Skeletal muscle satellite cell (primary cell): Measurements from ENCODE around the gene DLG4.

Experiments
- H3K27me3 ChIP-seq: 2 replicates; pipeline ENCODE4 v1.7.0; 2013; ENCODE audit warnings: low read length; ENCODE audit not compliant: control insufficient read depth, insufficient read depth
- H3K36me3 ChIP-seq: 2 replicates; pipeline ENCODE4 v1.7.0; 2013; ENCODE audit warnings: mild to moderate bottlenecking, control low read depth, low read length; ENCODE audit not compliant: insufficient read depth
- H3K4me1 ChIP-seq: 2 replicates; pipeline ENCODE4 v1.7.0; 2013; ENCODE audit warnings: low read length; ENCODE audit not compliant: control insufficient read depth, insufficient read depth
- H3K4me2 ChIP-seq: 2 replicates; pipeline ENCODE4 v1.7.0; 2013; ENCODE audit warnings: mild to moderate bottlenecking, low read length
- H3K4me3 ChIP-seq: 2 replicates; pipeline ENCODE4 v1.7.0; 2013; ENCODE audit warnings: low read length
- H3K9ac ChIP-seq: 2 replicates; pipeline ENCODE4 v1.7.0; 2013; ENCODE audit warnings: mild to moderate bottlenecking, low read depth, low read length, moderate library complexity
- H3K9me3 ChIP-seq: replicated peaks from 2 replicates; pipeline ENCODE4 v1.7.0; 2013; ENCODE audit warnings: mild to moderate bottlenecking, control low read depth, low read length

DLG4 gene

GRCh38 chr17:7258731-7259554, 39.3 kb upstream of the DLG4 start:
- Histone ChIP-seq H3K36me3 (peaks cover 33% of the 10 kb centered on the region), H3K27me3 (no peaks in the 10 kb centered on the region), H3K4me2 (peak overlapping the region; percentile 60), H3K9ac (peak overlapping the region; percentile 49), H3K4me3 (no peak overlapping the region), H3K4me1 (peaks cover 49% of the 10 kb centered on the region), H3K9me3 (no peaks in the 10 kb centered on the region)

GRCh38 chr17:7256766-7257456, 37.3 kb upstream of the DLG4 start:
- no peaks in the 10 kb centered on the region for H3K9me3 ChIP-seq
- no peak overlapping the region for H3K4me2 ChIP-seq
- H3K27me3 ChIP-seq = no peaks in the 10 kb centered on the region
- peaks cover 34% of the 10 kb centered on the region for H3K36me3 ChIP-seq
- no peak overlapping the region for H3K9ac ChIP-seq
- no peak overlapping the region for H3K4me3 ChIP-seq
- H3K4me1 ChIP-seq = peaks cover 36% of the 10 kb centered on the region

- Histone ChIP-seq H3K4me2 (no peak overlapping the region), H3K9me3 (no peaks in the 10 kb centered on the region), H3K27me3 (no peaks in the 10 kb centered on the region), H3K9ac (no peak overlapping the region), H3K4me3 (no peak overlapping the region), H3K4me1 (peaks cover 26% of the 10 kb centered on the region), H3K36me3 (peaks cover 32% of the 10 kb centered on the region)
Measured at GRCh38 chr17:7254511-7254910, 34.9 kb upstream of the DLG4 start.

- Histone ChIP-seq H3K4me2 (peak overlapping the region; percentile 98), H3K4me3 (peak overlapping the region; percentile 96), H3K27me3 (no peaks in the 10 kb centered on the region), H3K36me3 (peaks cover 20% of the 10 kb centered on the region), H3K9ac (peak overlapping the region; percentile 100), H3K4me1 (peaks cover 22% of the 10 kb centered on the region), H3K9me3 (no peaks in the 10 kb centered on the region)
Measured at GRCh38 chr17:7253082-7253481, 33.4 kb upstream of the DLG4 start.

GRCh38 chr17:7252176-7253043, 32.8 kb upstream of the DLG4 start, which contains the start of gene ELP5:
TSS of gene ELP5 (plus strand) at chr17:7252215. CDS start at chr17:7252551, 336 bp downstream.
- Histone ChIP-seq H3K27me3 (no peaks in the 10 kb centered on the region), H3K9me3 (no peaks in the 10 kb centered on the region), H3K4me1 (peaks cover 22% of the 10 kb centered on the region), H3K4me2 (peak within 1 kb of the TSS; percentile 98), H3K4me3 (peak within 1 kb of the TSS; percentile 96), H3K36me3 (peaks cover 20% of the 10 kb centered on the region), H3K9ac (peak within 1 kb of the TSS; percentile 100)

GRCh38 chr17:7251661-7252175, 32.1 kb upstream of the DLG4 start, which contains the start of gene CTDNEP1:
TSS of gene CTDNEP1 (minus strand) at chr17:7251734. CDS start at chr17:7251296, 438 bp downstream.
- Histone ChIP-seq H3K4me3 (peak within 1 kb of the TSS; percentile 96), H3K36me3 (peaks cover 17% of the 10 kb centered on the region), H3K4me2 (peak within 1 kb of the TSS; percentile 98), H3K27me3 (no peaks in the 10 kb centered on the region), H3K9me3 (no peaks in the 10 kb centered on the region), H3K9ac (peak within 1 kb of the TSS; percentile 100), H3K4me1 (peaks cover 22% of the 10 kb centered on the region)

- Histone ChIP-seq H3K4me2 (peak overlapping the region; percentile 93), H3K27me3 (no peaks in the 10 kb centered on the region), H3K36me3 (peaks cover 19% of the 10 kb centered on the region), H3K4me1 (peaks cover 22% of the 10 kb centered on the region), H3K9me3 (no peaks in the 10 kb centered on the region), H3K4me3 (peak overlapping the region; percentile 96), H3K9ac (peak overlapping the region; percentile 100)
Measured at GRCh38 chr17:7250695-7251627, 31.3 kb upstream of the DLG4 start.

GRCh38 chr17:7249830-7250229, 30.2 kb upstream of the DLG4 start:
- Histone ChIP-seq H3K9ac (peak overlapping the region; percentile 100), H3K4me2 (peak overlapping the region; percentile 93), H3K4me1 (peaks cover 22% of the 10 kb centered on the region), H3K36me3 (peaks cover 18% of the 10 kb centered on the region), H3K9me3 (no peaks in the 10 kb centered on the region), H3K27me3 (no peaks in the 10 kb centered on the region), H3K4me3 (peak overlapping the region; percentile 96)

- no peaks in the 10 kb centered on the region for H3K9me3 ChIP-seq
- H3K9ac ChIP-seq = peak overlapping the region; percentile 0
- H3K27me3 ChIP-seq = no peaks in the 10 kb centered on the region
- H3K4me2 ChIP-seq = peak overlapping the region; percentile 93
- H3K36me3 ChIP-seq = peaks cover 12% of the 10 kb centered on the region
- no peak overlapping the region for H3K4me3 ChIP-seq
- H3K4me1 ChIP-seq = peaks cover 22% of the 10 kb centered on the region
Measured at GRCh38 chr17:7249214-7249613, 29.6 kb upstream of the DLG4 start.

- peak overlapping the region; percentile 0 for H3K9ac ChIP-seq
- H3K4me2 ChIP-seq = peak overlapping the region; percentile 93
- peaks cover 11% of the 10 kb centered on the region for H3K36me3 ChIP-seq
- H3K27me3 ChIP-seq = no peaks in the 10 kb centered on the region
- H3K4me1 ChIP-seq = peaks cover 22% of the 10 kb centered on the region
- no peaks in the 10 kb centered on the region for H3K9me3 ChIP-seq
- H3K4me3 ChIP-seq = no peak overlapping the region
Measured at GRCh38 chr17:7248796-7249195, 29.2 kb upstream of the DLG4 start.
